ENCODE data around the gene POP7. TPM values are rescaled to one million over a fixed set of nuclear protein-coding genes. Genes with fewer than 3 reads are reported as not detected.
"Not testable (repeated sequence)": the region's sequence is repeated elsewhere in the genome, so short reads cannot be mapped to it uniquely, and the experiment has no call there.

POP7 gene
- total RNA-seq, 1 donor from 2014 or later: 67.9 TPM

GRCh38 chr7:100723732-100724275 is 17.9 kb downstream of the POP7 start:
- no peak for TF ChIP-seq CTCF (conservative IDR thresholded peaks at IDR 0.05)
- Mint-ChIP-seq H3K27me3 (ENCODE audit: low read depth) (peaks cover 85% of the 10 kb centered on the region), H3K4me1 (no peaks in the 10 kb centered on the region), H3K36me3 (ENCODE audit: low read depth) (peaks cover 3% of the 10 kb centered on the region), H3K9me3 (peaks cover 2% of the 10 kb centered on the region), H3K4me3 (no peak overlapping the region), H3K27ac (ENCODE audit: unreplicated experiment) (no peak overlapping the region)
- DNase-seq (ENCODE audit: low read depth, low spot score): no peak

- DNase-seq (ENCODE audit: low read depth, low spot score); H3K4me3 Mint-ChIP-seq; H3K9me3 Mint-ChIP-seq; H3K36me3 Mint-ChIP-seq (ENCODE audit: low read depth); H3K4me1 Mint-ChIP-seq; H3K27ac Mint-ChIP-seq (ENCODE audit: unreplicated experiment): not testable (repeated sequence)
- H3K27me3 Mint-ChIP-seq (ENCODE audit: low read depth): peaks cover 83% of the 10 kb centered on the region
Measured at GRCh38 chr7:100724364-100724763, 18.4 kb downstream of the POP7 start.

- TF ChIP-seq CTCF (conservative IDR thresholded peaks at IDR 0.05): no peak
- Mint-ChIP-seq H3K4me1 (no peaks in the 10 kb centered on the region), H3K27ac (ENCODE audit: unreplicated experiment) (no peak overlapping the region), H3K36me3 (ENCODE audit: low read depth) (no peaks in the 10 kb centered on the region), H3K9me3 (no peaks in the 10 kb centered on the region), H3K27me3 (ENCODE audit: low read depth) (peaks cover 72% of the 10 kb centered on the region), H3K4me3 (no peak overlapping the region)
- no peak for DNase-seq (ENCODE audit: low read depth, low spot score)
Measured at GRCh38 chr7:100726996-100727761, 21.3 kb downstream of the POP7 start.

- Mint-ChIP-seq H3K27ac (ENCODE audit: unreplicated experiment) (no peak overlapping the region), H3K4me3 (no peak overlapping the region)
- DNase-seq (ENCODE audit: low read depth, low spot score): no peak
Measured at GRCh38 chr7:100728196-100728595, 22.3 kb downstream of the POP7 start.

GRCh38 chr7:100730136-100730800 is 24.3 kb downstream of the POP7 start:
- no peaks in the 10 kb centered on the region for H3K9me3 Mint-ChIP-seq
- H3K4me1 Mint-ChIP-seq: no peaks in the 10 kb centered on the region
- peaks cover 50% of the 10 kb centered on the region for H3K27me3 Mint-ChIP-seq (ENCODE audit: low read depth)
- no peak for TF ChIP-seq CTCF (conservative IDR thresholded peaks at IDR 0.05)
- no peak overlapping the region for H3K4me3 Mint-ChIP-seq
- no peak for DNase-seq (ENCODE audit: low read depth, low spot score)
- H3K36me3 Mint-ChIP-seq (ENCODE audit: low read depth): no peaks in the 10 kb centered on the region
- no peak overlapping the region for H3K27ac Mint-ChIP-seq (ENCODE audit: unreplicated experiment)

More at GRCh38 chr7:100728196-100728595, 22.3 kb downstream of the POP7 start:
- H3K9me3 Mint-ChIP-seq: no peaks in the 10 kb centered on the region
- H3K4me1 Mint-ChIP-seq: no peaks in the 10 kb centered on the region
- no peak for TF ChIP-seq CTCF (conservative IDR thresholded peaks at IDR 0.05)
- no peaks in the 10 kb centered on the region for H3K36me3 Mint-ChIP-seq (ENCODE audit: low read depth)
- peaks cover 65% of the 10 kb centered on the region for H3K27me3 Mint-ChIP-seq (ENCODE audit: low read depth)

Data from neural crest cell (in vitro differentiated cells).